Neutrophil (primary cell): Measurements from ENCODE around the gene HSDL1.

Experiments used
- H3K27ac ChIP-seq: fragments of 200-600 bp; sonication (generic); 2 replicates; pipeline ENCODE4 v1.5.1; 2016; ENCODE audit warnings: mild to moderate bottlenecking, moderate library complexity
- H3K27me3 ChIP-seq: fragments of 200-600 bp; sonication (generic); 2 replicates; pipeline ENCODE4 v1.6.0; 2016; ENCODE audit warnings: mild to moderate bottlenecking
- H3K36me3 ChIP-seq: fragments of 200-600 bp; sonication (generic); 2 replicates; pipeline ENCODE4 v1.5.1; 2017
- H3K4me1 ChIP-seq, 2 experiments: fragments of 200-600 bp in 1 of 2; sonication (generic) in 1 of 2; 1 replicate in 1 of 2; 2 replicates in 1 of 2; pipeline versions ENCODE4 v1.5.1 to v1.6.1; 2013 to 2016; ENCODE audit warnings: low read depth in 1 of 2, low read length in 1 of 2, mild to moderate bottlenecking in 1 of 2, moderate library complexity in 1 of 2; ENCODE audit not compliant: control insufficient read depth in 1 of 2, insufficient read depth in 1 of 2
- H3K4me3 ChIP-seq, 2 experiments: fragments of 200-600 bp in 1 of 2; sonication (generic) in 1 of 2; 1 replicate in 1 of 2; 2 replicates in 1 of 2; pipeline ENCODE4 v1.5.1; 2013 to 2016; ENCODE audit warnings: low read depth in 1 of 2, low read length in 1 of 2, mild to moderate bottlenecking in 1 of 2, moderate library complexity in 1 of 2
- H3K9me3 ChIP-seq: fragments of 200-600 bp; sonication (generic); 2 replicates; pipeline ENCODE4 v1.5.1; 2016
- TF ChIP-seq, protein P1 (sequence below): fragments of 200-600 bp; sonication (generic); IDR thresholded peaks from 2 replicates; pipeline ENCODE4 v1.5.1; 2016; ENCODE audit warnings: antibody characterized with exemption

Gene HSDL1

DNA sequence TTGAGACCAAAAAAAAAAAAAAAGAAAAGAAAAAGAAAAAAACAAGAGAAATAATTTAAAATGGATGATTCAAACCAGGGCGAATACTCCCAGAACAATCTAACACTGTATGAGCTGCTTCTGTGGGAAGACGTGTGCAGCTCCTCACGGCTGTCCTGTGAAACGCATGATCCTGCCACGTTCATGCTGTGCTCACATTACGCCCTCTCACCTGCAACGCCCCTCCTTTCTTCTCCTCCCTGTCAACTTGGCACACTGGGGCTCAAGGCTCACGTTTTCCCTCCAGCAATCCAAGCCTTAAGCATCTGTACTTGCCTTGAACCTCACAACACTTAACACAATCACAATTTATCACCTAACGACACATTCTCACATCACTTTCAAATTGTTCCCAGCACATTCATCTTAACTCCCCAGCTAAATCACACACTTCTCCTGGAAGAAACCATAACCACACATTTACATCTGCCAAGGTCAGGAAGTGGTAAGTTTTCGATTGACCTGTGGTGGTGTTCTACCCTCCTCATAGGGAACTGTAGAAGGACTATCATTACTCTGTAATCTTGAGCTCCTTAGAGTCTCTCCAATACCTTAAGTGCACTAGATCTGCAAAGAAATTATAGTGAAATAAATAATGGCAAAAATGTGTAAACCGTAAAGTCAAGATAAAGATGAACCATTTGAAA lies 57.4 kb downstream of the HSDL1 start:
- Histone ChIP-seq H3K27ac (no peak overlapping the region), H3K36me3 (peaks cover 42% of the 10 kb centered on the region), H3K4me1 (peaks cover 40 to 57% of the 10 kb centered on the region in 2 experiments), H3K9me3 (no peaks in the 10 kb centered on the region), H3K4me3 (no peak overlapping the region), H3K27me3 (no peaks in the 10 kb centered on the region)
- TF ChIP-seq, protein P1, sequence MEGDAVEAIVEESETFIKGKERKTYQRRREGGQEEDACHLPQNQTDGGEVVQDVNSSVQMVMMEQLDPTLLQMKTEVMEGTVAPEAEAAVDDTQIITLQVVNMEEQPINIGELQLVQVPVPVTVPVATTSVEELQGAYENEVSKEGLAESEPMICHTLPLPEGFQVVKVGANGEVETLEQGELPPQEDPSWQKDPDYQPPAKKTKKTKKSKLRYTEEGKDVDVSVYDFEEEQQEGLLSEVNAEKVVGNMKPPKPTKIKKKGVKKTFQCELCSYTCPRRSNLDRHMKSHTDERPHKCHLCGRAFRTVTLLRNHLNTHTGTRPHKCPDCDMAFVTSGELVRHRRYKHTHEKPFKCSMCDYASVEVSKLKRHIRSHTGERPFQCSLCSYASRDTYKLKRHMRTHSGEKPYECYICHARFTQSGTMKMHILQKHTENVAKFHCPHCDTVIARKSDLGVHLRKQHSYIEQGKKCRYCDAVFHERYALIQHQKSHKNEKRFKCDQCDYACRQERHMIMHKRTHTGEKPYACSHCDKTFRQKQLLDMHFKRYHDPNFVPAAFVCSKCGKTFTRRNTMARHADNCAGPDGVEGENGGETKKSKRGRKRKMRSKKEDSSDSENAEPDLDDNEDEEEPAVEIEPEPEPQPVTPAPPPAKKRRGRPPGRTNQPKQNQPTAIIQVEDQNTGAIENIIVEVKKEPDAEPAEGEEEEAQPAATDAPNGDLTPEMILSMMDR, result no peak

GRCh38 chr16:84087001-84087400 lies 58.0 kb downstream of the HSDL1 start:
- Histone ChIP-seq H3K9me3 (no peaks in the 10 kb centered on the region), H3K27ac (no peak overlapping the region), H3K4me3 (no peak overlapping the region), H3K4me1 (peaks cover 46 to 63% of the 10 kb centered on the region in 2 experiments), H3K36me3 (peaks cover 36% of the 10 kb centered on the region), H3K27me3 (no peaks in the 10 kb centered on the region)
- TF ChIP-seq, protein P1, result no peak

DNA sequence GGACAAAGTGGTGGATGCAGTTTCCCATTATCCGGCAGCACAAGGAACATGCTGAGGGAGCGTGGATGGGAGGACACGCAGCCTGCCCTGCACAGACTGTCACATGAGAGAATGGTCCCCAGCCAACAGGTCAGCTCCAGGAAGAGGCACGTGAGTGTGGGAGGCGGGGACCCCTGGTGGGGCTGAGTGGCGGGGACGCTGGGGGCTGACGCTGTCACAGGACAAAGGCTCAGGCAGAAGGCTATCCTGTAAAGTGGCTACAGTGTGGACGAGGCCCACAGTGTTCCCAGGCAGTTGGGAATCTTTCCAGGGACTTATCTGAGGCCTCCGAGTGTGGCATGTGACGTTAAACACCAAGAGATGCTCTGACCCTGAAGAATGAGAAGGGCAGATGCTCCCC lies 58.6 kb downstream of the HSDL1 start:
- TF ChIP-seq, protein P1, result no peak
- peaks cover 46 to 63% of the 10 kb centered on the region in 2 experiments for H3K4me1 ChIP-seq
- no peaks in the 10 kb centered on the region for H3K9me3 ChIP-seq
- H3K27me3 ChIP-seq, result no peaks in the 10 kb centered on the region
- H3K4me3 ChIP-seq, result peak overlapping the region in 1 of 2 experiments; percentile 19
- peaks cover 33% of the 10 kb centered on the region for H3K36me3 ChIP-seq
- peak overlapping the region; percentile 83 for H3K27ac ChIP-seq

- Histone ChIP-seq H3K27ac (peak overlapping the region; percentile 83), H3K27me3 (no peaks in the 10 kb centered on the region), H3K9me3 (no peaks in the 10 kb centered on the region), H3K4me1 (peaks cover 46 to 63% of the 10 kb centered on the region in 2 experiments), H3K36me3 (peaks cover 32% of the 10 kb centered on the region), H3K4me3 (peak overlapping the region in 1 of 2 experiments; percentile 19)
- TF ChIP-seq, protein P1, result no peak
Measured at GRCh38 chr16:84085773-84086172, 59.2 kb downstream of the HSDL1 start.

DNA sequence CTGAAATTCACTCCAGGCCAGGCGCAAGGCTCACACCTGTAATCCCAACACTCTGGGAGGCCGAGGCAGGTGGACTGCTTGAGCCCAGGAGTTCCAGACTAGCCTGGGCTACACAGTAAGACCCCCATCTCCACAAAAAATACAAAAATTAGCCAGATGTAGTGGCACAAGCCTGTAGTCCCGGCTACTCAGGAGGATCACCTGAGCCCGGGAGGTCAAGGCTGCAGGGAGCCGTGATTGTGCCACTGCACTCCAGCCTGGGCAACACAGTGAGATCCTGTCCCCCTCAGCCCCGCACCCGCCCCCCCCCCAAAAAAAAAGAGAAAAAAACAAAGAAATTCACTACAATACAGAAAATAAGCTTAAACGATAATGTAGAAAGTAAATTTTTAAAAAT lies 59.7 kb downstream of the HSDL1 start:
- peaks cover 32% of the 10 kb centered on the region for H3K36me3 ChIP-seq

More for the DNA sequence above, 59.7 kb downstream of the HSDL1 start:
- Histone ChIP-seq H3K27me3 (no peaks in the 10 kb centered on the region), H3K4me3 (peak overlapping the region in 1 of 2 experiments; percentile 23), H3K27ac (peak overlapping the region; percentile 83), H3K4me1 (peaks cover 46 to 63% of the 10 kb centered on the region in 2 experiments), H3K9me3 (no peaks in the 10 kb centered on the region)
- TF ChIP-seq, protein P1, result no peak
